DMS79 (cell line): ENCODE results near the gene HCAR3.
"Not testable (repeated sequence)": the region's sequence is repeated elsewhere in the genome, so short reads cannot be mapped to it uniquely, and the experiment has no call there.

Experiments
- DNase-seq: peaks from one replicate; lab custom pipeline; 2025; lab: John Stamatoyannopoulos, UW

Gene HCAR3

DNA sequence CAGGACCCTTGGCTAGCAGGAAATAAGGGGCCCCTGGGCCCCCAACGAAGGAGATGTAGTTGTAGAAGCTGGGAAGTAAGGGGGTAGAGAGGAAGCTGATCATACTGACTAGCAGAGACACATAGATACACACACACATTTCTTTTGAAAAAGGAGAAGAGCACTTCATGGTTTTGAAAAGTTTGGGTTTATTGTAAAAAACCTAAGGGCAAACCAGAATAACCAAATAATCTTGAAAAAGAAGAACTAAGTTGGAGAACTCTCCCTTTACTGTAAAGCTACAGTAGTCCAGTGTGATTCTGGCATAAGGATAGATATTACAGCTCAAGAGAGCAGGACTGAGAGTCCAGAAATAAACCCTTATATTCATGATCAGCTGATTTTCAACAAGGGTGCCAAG is 5.8 kb upstream of the HCAR3 start:
- DNase-seq: no peak

DNA sequence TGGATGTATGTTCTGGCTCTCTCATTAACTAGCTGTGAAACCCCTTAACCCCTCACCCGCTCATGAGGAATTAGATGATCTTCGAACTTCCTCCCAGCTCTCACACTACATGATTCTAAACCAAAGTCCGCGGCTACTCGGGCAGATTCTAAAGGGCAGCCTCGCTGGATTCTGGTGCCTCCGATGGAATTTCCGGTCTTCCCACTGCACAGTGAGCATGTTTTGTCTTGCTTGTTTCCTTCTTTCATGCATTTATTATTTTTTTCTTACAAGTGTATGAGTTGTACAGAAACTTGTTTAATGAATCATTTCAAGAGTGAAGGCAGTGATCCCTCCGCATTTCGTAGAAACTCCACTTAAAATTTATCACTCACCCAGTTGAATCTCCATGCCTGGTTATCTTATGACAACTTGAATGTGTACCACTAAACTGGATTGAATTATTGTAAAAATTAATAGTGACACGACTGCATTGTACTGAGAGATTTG is 4.5 kb upstream of the HCAR3 start:
- DNase-seq: no peak

DNA sequence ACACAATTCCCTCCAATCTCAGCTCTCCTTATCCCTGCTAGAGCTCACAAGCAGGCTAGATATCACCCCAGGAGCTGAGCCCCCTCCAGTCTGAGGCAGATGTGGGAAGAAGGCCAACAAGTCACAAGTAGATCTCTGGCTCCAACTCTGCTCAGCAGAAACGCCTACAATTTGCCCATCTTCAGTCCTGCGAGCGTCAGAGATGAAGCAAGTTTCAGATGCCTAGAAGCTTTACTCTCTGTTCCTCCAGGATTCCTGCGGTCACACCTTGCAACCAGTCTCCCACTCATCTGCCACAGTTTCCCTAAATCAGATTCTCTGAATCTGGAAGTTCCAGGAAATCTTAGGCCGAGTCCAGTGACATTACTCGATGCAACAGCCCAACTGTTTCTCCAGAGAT is 1.4 kb downstream of the HCAR3 start:
- not testable (repeated sequence) for DNase-seq

DNA sequence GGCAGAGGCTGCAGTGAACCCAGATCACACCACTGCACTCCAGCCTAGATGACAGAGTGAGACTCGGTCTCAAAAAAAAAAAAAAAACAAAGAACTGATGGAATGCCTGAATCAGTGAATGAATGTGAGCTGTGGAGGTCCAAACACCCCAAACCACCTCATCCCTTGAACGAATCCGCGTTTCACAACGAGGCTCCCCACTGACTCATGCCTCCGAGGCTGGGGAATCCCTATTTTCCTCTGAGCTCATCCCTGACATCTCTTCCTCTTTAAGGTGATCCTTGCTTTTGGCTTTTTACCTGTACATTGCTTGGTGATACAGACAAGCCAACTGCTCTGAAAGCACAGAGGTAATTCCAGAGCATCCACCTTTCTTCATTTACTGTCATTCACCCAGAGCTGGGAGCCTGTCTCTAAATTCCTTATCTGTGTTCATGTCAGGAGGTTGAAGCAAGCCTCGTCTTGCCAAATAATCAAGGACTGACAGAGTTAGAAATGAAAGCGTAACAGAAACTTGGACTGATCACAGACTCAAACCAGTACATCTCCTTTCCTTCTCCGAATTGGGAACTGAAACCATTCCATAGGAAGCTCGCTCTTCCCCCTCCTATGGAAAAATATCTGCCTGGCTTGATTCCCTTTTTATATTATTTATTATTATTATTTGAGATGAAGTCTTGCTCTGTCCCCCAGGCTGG is 3.0 kb downstream of the HCAR3 start:
- DNase-seq: not testable (repeated sequence)

DNA sequence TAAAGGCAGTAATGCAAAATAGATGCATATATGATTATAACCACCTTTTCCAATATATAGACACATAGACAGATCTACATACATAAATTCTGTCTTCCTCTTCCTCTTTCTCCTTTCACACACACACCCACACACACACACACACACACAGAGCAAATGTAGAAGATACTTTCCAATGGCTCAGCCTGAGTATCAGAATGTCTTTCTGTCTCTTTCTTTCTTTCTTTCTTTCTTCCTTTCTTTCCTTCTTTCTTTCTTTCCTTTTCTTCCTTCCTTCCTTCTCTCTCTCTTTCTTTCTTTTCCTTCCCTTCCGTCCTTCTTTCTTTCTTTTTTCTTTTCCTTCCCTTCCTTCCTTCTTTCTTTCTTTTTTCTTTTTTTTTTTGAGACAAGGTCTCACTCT is 5.3 kb downstream of the HCAR3 start:
- DNase-seq: not testable (repeated sequence)

DNA sequence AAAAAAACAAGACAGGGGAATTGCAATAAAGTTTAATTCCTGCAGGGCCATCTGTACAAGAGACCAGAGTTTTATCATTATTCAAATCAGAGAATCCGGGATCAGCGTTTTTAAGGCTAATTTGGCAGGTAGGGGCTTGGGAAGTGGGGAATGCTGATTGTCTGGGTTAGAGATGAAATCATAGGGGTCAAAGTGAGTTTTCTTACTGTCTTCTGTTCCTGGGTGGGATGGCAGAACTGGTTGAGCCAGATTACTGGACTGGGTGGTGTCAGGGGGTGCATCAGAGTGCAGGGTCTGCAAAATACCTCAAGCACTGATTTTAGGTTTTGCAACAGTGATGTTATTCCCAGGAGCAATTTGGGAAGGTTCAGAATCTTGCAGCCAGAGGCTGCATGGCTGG is 6.3 kb downstream of the HCAR3 start:
- not testable (repeated sequence) for DNase-seq

DNA sequence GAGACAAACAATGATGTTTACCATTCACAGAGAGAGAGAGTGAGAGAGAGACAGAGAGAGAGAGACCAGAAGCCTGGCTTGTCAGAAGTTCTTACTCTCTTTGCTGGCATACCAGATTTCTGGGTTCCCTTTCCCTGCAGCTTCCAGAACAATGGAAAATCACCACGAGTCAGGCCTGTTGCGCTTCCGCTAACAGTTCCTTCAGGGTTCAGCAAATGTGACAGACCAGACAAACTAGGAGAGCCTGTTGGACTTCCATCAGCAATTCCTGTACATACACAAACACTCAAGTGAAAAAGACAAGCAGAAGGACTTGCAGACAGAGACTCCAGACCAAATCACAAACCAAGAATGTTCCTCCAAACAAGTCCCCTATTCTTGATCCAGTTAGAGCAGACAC is 7.3 kb downstream of the HCAR3 start:
- DNase-seq: not testable (repeated sequence)

DNA sequence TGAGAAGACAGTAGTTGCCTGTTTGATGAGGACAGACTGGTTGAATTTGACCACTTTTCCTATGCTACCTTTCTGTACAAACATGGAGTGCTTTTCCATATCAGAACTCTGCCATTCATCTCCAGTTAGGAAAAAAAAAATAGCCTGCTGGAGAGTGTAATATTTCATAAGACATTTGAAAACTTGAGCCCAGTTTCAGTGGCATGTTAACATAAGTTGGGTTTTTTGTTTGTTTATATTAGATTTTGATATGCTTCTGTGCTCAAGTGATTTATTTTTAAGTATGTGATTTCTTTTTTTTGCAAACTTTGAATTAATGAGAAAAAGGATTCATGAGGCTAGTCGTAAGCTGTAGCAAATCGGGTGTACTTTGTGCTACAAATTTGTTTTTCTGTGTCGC is 12.8 kb downstream of the HCAR3 start:
- DNase-seq: not testable (repeated sequence)

DNA sequence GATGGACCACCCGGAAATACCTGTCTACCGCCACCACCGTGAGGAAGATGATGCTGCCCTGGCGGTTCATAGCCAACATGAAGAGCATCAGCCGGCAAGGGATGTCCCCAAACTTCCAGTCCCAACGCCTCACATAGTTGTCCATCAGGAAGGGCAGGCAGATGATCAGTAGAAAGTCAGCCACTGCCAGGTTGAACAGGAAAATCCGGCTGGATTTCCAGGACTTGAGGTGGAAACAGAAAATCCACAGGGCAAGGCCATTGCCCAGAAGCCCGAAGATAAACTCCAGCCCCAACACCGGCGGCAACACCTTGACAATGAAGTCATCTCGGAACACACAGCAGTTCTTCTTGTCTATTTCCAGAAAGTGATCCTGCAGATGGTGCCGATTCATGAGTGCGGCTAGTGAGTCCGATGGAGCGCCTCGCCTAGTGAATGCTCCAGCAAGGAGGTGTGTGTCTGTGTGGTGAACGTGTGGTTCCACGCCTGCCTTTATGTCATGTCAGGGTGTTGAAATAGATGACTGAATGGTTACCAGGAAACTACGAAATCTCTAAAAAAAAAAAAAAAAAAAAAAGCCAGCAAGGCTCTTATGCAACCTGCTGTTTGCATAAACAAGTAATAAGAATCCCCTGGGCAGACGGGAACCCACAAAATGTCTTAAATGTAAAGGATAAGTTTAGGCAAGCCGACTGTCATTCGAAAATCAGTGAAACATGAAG is 13.6 kb downstream of the HCAR3 start, which contains the start of gene HCAR2:
HCAR2 (minus strand) TSS at position 468 of the 722 bp plus-strand sequence; CDS start at position 394, 74 bp downstream.
- peak; percentile 14 for DNase-seq

DNA sequence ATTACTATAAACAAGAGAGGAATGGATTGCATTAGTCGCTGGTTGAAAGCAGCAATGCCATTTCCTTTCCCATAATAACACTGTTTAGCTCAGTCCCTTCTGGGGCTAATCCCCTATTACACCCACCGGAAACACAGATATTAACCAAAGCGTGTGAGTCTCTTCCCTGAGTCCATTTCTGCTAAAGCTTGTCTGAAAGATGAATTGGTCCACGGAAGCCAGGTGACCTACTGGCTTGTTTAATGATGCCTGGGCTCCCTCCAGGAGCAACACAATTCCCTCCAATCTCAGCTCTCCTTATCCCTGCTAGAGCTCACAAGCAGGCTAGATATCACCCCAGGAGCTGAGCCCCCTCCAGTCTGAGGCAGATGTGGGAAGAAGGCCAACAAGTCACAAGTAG is 15.1 kb downstream of the HCAR3 start:
- not testable (repeated sequence) for DNase-seq

DNA sequence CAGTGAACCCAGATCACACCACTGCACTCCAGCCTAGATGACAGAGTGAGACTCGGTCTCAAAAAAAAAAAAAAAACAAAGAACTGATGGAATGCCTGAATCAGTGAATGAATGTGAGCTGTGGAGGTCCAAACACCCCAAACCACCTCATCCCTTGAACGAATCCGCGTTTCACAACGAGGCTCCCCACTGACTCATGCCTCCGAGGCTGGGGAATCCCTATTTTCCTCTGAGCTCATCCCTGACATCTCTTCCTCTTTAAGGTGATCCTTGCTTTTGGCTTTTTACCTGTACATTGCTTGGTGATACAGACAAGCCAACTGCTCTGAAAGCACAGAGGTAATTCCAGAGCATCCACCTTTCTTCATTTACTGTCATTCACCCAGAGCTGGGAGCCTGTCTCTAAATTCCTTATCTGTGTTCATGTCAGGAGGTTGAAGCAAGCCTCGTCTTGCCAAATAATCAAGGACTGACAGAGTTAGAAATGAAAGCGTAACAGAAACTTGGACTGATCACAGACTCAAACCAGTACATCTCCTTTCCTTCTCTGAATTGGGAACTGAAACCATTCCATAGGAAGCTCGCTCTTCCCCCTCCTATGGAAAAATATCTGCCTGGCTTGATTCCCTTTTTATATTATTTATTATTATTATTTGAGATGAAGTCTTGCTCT is 16.4 kb downstream of the HCAR3 start:
- not testable (repeated sequence) for DNase-seq

DNA sequence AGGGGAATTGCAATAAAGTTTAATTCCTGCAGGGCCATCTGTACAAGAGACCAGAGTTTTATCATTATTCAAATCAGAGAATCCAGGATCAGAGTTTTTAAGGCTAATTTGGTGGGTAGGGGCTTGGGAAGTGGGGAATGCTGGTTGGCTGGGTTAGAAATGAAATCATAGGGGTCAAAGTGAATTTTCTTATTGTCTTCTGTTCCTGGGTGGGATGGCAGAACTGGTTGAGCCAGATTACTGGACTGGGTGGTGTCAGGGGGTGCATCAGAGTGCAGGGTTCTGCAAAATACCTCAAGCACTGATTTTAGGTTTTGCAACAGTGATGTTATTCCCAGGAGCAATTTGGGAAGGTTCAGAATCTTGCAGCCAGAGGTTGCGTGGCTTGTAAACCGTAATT is 19.7 kb downstream of the HCAR3 start:
- not testable (repeated sequence) for DNase-seq

DNA sequence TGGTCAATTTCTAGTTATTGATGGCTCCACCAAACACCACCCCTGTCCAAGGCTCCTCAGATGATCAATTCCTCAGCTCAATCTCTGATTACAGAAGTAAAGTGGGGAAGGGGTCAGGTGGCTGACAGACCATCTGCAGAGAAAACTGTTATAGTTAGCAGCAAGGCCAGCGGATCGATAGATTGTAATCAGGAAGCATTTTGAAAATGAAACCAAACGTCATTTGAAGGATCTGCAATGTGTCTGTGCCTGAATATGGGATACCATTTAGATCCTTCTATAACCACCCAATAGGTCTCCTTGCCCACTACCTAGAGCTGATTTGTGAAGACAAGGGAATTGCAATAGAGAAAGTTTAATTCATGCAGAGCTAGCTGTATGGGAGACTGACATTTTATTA is 25.0 kb downstream of the HCAR3 start:
- DNase-seq: no peak

DNA sequence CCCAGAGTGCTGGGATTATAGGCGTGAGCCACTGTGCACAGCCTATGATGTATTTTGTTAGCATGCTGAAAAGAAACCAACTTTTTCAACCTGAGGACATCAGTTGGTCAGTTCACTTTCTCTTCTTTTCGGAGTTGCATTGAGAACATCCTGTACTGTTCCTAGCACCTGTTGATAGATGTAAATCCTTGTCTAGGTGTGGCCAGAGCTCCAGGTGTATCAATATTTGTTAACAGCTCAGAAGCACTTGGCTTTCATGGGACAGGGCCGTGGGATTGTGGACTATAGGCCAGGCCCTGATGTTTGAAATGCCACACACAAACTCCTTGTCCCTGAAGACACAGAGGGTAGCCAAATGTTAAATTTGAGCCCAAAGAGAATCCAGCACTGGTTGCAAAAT is 28.3 kb downstream of the HCAR3 start:
- DNase-seq: no peak

DNA sequence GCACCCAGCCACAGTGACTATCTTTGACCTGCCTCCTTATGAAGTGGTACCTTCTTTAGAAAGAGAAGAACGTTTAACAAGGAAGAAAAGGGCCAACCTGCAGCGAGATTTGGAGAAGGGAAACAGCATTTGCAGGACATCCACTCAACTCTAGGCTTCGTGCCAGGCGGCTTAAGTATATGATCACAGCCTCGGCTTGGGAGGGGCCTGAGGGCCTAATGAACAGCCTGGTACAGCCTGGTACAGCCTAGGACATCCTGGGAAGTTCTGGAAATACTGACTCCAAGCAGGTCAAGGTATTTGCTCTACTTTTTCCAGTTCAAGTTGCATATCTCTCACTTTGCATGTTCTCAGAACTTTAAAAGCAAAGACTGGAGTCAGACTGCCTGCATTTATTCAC is 29.5 kb downstream of the HCAR3 start:
- DNase-seq: peak; percentile 62

DNA sequence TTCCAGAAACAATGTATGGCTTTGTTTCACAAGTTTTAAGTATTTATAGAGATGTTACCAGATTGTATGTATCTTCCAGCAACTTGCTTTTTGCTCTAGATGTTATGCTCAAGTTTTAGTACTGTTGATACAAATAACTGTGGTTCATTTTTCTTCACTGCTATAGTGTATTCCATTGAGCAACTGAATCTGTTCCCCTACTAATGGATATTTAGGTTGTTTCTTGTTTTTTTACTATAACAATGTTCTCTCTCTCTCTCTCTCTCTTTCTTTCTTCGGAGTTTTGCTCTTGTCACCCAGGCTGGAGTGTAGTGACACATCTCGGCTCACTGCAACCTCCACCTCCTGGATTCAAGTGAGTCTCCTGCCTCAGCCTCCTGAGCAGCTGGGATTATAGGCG is 30.1 kb downstream of the HCAR3 start:
- no peak for DNase-seq

DNA sequence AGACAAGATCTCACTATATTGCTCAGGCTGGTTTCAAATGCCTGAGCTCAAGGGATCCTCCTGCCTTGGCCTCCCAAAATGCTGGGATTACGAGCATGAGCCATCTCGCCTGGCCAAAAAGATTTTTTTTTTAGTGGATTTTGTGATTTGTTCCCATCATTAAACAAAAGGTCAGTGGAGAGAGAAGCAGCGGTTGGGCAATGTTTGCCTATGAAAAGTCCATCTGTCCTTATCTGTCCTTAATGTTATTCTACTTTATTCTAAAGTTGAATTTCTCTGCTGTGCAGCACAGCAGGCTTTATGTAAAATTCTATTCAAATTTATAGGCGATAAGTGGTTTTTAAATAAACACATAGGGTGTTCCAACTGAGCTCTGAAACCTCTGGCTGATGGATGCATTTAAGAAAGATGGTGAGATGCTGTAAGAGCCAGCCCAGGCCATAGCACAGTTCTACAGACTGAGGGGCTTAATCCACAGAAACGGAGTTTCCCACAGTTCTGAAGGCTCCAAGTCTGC is 32.3 kb downstream of the HCAR3 start:
- DNase-seq: no peak

DNA sequence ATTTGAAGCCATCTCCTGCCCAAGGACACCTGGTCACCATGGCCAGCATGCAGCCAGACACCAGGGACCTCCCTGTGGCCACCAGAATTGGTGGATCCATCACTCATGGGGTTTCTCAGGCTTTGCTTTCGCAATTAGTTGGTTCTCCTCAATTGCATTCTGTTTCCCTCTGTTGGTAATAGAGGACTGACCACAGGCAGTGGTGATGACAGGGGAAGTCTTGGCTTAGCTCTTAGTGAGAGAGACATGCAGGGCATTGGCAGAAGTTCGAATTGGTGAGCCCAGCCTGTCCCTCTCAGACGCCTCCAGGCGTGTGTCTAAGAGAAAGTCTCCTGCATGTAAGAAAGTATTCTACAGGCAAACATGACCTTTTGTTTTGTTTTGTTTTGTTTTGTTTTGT is 34.8 kb downstream of the HCAR3 start:
- no peak for DNase-seq

DNA sequence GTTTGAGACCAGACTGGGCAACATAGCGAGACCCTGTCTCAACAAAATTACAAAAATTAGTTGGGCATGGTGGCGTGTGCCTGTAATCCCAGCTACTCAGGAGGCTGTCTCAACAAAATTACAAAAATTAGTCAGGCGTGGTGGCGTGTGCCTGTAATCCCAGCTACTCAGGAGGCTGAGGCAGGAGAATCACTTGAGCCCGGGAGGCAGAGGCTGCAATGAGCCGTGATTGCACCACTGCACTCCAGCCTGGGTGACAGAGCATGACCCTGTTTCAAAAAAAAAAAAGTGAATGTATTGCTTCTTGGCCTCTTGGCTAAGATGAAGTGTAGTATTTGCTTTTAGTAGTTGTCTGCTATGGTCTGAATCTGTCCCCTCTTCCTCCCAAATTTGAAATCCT is 35.6 kb downstream of the HCAR3 start:
- DNase-seq: not testable (repeated sequence)

DNA sequence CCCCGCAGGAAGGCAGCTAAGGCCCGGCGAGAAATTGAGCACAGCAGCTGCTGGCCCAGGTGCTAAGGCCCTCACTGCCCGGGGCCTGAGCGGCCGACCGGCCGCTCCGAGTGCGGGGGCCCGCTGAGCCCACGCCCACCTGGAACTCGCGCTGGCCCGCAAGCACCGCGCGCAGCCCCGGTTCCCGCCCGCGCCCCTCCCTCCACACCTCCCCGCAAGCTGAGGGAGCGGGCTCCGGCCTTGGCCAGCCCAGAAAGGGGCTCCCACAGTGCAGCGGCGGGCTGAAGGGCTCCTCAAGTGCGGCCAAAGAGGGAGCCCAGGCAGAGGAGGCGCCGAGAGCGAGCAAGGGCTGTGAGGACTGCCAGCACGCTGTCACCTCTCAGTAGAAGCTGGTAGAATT is 39.8 kb downstream of the HCAR3 start:
- DNase-seq: not testable (repeated sequence)

DNA sequence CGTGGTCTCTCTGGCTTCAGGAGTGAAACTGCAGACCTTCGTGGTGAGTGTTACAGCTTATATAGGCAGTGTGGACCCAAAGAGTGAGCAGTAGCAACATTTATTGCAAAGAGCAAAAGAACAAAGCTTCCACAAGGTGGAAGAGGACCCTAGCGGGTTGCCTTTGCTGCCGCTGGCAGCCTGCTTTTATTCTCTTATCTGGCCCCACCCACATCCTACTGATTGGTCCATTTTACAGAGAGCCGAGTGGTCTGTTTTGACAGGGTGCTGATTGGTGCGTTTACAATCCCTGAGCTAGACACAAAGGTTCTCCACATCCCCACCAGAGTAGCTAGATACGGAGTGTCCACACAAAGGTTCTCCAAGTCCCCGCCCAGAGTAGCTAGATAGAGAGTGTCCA is 40.6 kb downstream of the HCAR3 start:
- not testable (repeated sequence) for DNase-seq

DNA sequence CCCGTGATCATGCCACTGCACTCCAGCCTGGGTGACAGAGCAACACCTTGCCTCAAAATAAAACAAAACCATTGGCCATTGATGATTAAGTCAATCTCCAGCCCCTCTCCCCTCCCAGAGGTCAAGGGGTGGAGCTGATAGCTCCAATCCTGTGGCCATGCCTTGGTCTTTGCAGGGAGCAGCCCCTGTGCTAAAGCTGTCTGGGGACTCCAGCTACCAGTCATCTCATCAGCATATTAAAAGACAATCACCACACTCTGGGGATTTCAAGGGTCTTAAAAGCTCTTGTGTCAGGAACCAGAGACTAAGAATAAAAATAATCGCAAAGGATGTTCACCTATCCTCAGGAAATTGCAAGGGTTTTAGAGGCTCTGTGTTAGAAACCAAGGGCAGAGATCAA is 44.1 kb downstream of the HCAR3 start:
- DNase-seq: no peak
